GM12878 (cell line): ENCODE data around the gene CNTRL. TPM values are rescaled to one million over a fixed set of nuclear protein-coding genes. Genes with fewer than 3 reads are reported as not detected.

ENCODE experiments used
- ATAC-seq: fragments of 200-7000 bp; cut with Tn5 transposase; 3 replicates; pipeline ENCODE4 v1.9.1; 2020; ENCODE audit warnings: mild to moderate bottlenecking, moderate library complexity
- BruUV-seq: library from RNA; stranded (reverse); fragments of 400-500 nt; replicated peaks from 2 replicates; lab custom pipeline; 2021; lab: Mats Ljungman, UMichigan
- CTCF ChIA-PET: fragments of 300-600 bp; sonication (Branson Sonifier 250); formaldehyde crosslinking; extraction: SDS; loops from one replicate; lab custom pipeline; 2021; ENCODE audit warnings: inconsistent platforms; lab: Yijun Ruan, JAX
- POLR2A ChIA-PET: fragments of 350-600 bp; formaldehyde crosslinking; extraction: SDS; loops from one replicate; lab custom pipeline; 2021; ENCODE audit warnings: inconsistent platforms; lab: Charles Lee
- RAD21 ChIA-PET: fragments of 300-600 bp; sonication (Branson Sonifier 250); formaldehyde crosslinking; loops from one replicate; lab custom pipeline; 2023; ENCODE audit warnings: antibody characterized with exemption; ENCODE audit not compliant: unreplicated experiment; lab: Charles Lee
- SMC1A ChIA-PET: fragments of 300-600 bp; sonication (Branson Sonifier 250); formaldehyde crosslinking; loops from one replicate; lab custom pipeline; 2023; ENCODE audit not compliant: unreplicated experiment, uncharacterized antibody; lab: Charles Lee
- DNase-seq: peaks from one replicate; pipeline ENCODE4 v3.0.0-alpha.2; 2011; ENCODE audit warnings: low read depth, low spot score
- FAIRE-seq: peaks from 3 replicates; lab custom pipeline; 2011; peaks lifted over from hg19 to GRCh38; lab: Jason Lieb, UNC
- H2AFZ ChIP-seq: 2 replicates; pipeline ENCODE4 v1.6.0; 2011; ENCODE audit warnings: low read depth, low read length, control low read depth; ENCODE audit not compliant: control insufficient read depth
- H3K27ac ChIP-seq: 2 replicates; pipeline ENCODE4 v1.5.1; 2011; ENCODE audit warnings: control low read depth; ENCODE audit not compliant: control insufficient read depth, insufficient read depth
- H3K27me3 ChIP-seq, 2 experiments: replicated peaks in 1 of 2; 2 replicates each; pipeline versions ENCODE4 v1.6.0 to v1.6.1; 2011; ENCODE audit warnings: low read length in 1 of 2; ENCODE audit not compliant: control insufficient read depth in 2 of 2, insufficient read depth in 2 of 2
- H3K36me3 ChIP-seq, 2 experiments: 2 replicates each; pipeline ENCODE4 v1.5.1; 2011; ENCODE audit warnings: low read length in 1 of 2; ENCODE audit not compliant: control insufficient read depth in 2 of 2, insufficient read depth in 2 of 2
- H3K4me1 ChIP-seq: 2 replicates; pipeline ENCODE4 v1.6.1; 2011; ENCODE audit warnings: mild to moderate bottlenecking, low read length, moderate library complexity, mixed read lengths; ENCODE audit not compliant: control insufficient read depth, insufficient read depth
- H3K4me2 ChIP-seq: 2 replicates; pipeline ENCODE4 v1.6.0; 2011; ENCODE audit warnings: control low read depth; ENCODE audit not compliant: control insufficient read depth, insufficient read depth
- H3K4me3 ChIP-seq: fragments of 200-600 bp; sonication (generic); 2 replicates; pipeline ENCODE4 v1.5.1; 2016
- H3K79me2 ChIP-seq: 2 replicates; pipeline ENCODE4 v1.6.0; 2011; ENCODE audit warnings: low read length; ENCODE audit not compliant: control insufficient read depth, insufficient read depth
- H3K9ac ChIP-seq: 2 replicates; pipeline ENCODE4 v1.8.0; 2011; ENCODE audit warnings: low read length, control low read depth, mixed read lengths; ENCODE audit not compliant: control insufficient read depth, insufficient read depth
- H3K9me3 ChIP-seq: replicated peaks from 3 replicates; pipeline ENCODE4 v1.5.1; 2011; ENCODE audit warnings: mild to moderate bottlenecking, low read length; ENCODE audit not compliant: control insufficient read depth, insufficient read depth
- H4K20me1 ChIP-seq: 2 replicates; pipeline ENCODE4 v1.6.0; 2011; ENCODE audit not compliant: control insufficient read depth, insufficient read depth
- CEBPB ChIP-seq, 2 experiments: fragments of 150-350 bp in 1 of 2; IDR thresholded peaks; 2 replicates each; pipeline ENCODE4 v1.6.1; 2012 to 2014; ENCODE audit warnings: low read depth in 2 of 2, low read length in 2 of 2, borderline replicate concordance in 1 of 2, inconsistent platforms in 1 of 2
- CEBPZ ChIP-seq: fragments of 150-350 bp; IDR thresholded peaks from 2 replicates; pipeline ENCODE4 v1.6.1; 2016; ENCODE audit warnings: low read depth, low read length
- CHD4 ChIP-seq: fragments of 200-600 bp; sonication (generic); IDR thresholded peaks from 2 replicates; pipeline ENCODE4 v1.6.1; 2016; ENCODE audit warnings: mild to moderate bottlenecking
- CREB1 ChIP-seq: IDR thresholded peaks from 2 replicates; pipeline ENCODE4 v1.6.1; 2012; ENCODE audit warnings: low read depth, mild to moderate bottlenecking, inconsistent platforms
- E4F1 ChIP-seq: fragments of 450-650 bp; IDR thresholded peaks from 2 replicates; pipeline ENCODE4 v1.6.1; 2018; ENCODE audit warnings: borderline replicate concordance, mild to moderate bottlenecking; ENCODE audit not compliant: partially characterized antibody
- HDAC2 ChIP-seq: fragments of 200-600 bp; sonication (generic); IDR thresholded peaks from 2 replicates; pipeline ENCODE4 v1.6.1; 2017
- IRF5 ChIP-seq: fragments of 450-650 bp; IDR thresholded peaks from 2 replicates; pipeline ENCODE4 v1.6.1; 2017; ENCODE audit warnings: borderline replicate concordance
- LARP7 ChIP-seq: fragments of 450-650 bp; IDR thresholded peaks from 2 replicates; pipeline ENCODE4 v1.6.1; 2017; ENCODE audit warnings: mild to moderate bottlenecking
- NFXL1 ChIP-seq: fragments of 450-650 bp; IDR thresholded peaks from 2 replicates; pipeline ENCODE4 v1.6.1; 2017; ENCODE audit warnings: antibody characterized with exemption, mild to moderate bottlenecking, borderline replicate concordance
- RB1 ChIP-seq: fragments of 450-650 bp; formaldehyde crosslinking; IDR thresholded peaks from 2 replicates; pipeline ENCODE4 v1.6.1; 2017; ENCODE audit warnings: mild to moderate bottlenecking, borderline replicate concordance
- RCOR1 ChIP-seq: conservative IDR thresholded peaks from 2 replicates; pipeline ENCODE4 v1.6.1; 2012; ENCODE audit warnings: low read depth, low read length, improper control_type of control experiment
- SMARCA5 ChIP-seq: fragments of 450-650 bp; IDR thresholded peaks from 2 replicates; pipeline ENCODE4 v1.6.1; 2017; ENCODE audit warnings: mild to moderate bottlenecking
- SP1 ChIP-seq: IDR thresholded peaks from one replicate; pipeline ENCODE4 v1.6.1; 2011; ENCODE audit warnings: low read depth, low read length
- STAT3 ChIP-seq: IDR thresholded peaks from 2 replicates; pipeline ENCODE4 v1.6.1; 2011; ENCODE audit warnings: low read depth, low read length, improper control_type of control experiment
- TBL1XR1 ChIP-seq: IDR thresholded peaks from 2 replicates; pipeline ENCODE4 v1.6.1; 2012; ENCODE audit warnings: low read depth, low read length, improper control_type of control experiment
- TCF12 ChIP-seq: IDR thresholded peaks from 2 replicates; pipeline ENCODE4 v1.6.1; 2011; ENCODE audit warnings: low read depth, mild to moderate bottlenecking, low read length
- YBX1 ChIP-seq: fragments of 450-650 bp; IDR thresholded peaks from 2 replicates; pipeline ENCODE4 v1.6.1; 2016; ENCODE audit warnings: antibody characterized with exemption
- WGBS: methylation state at CpG from one replicate; pipeline ENCODE4 v1.1.6; 2016; ENCODE audit warnings: low lambda C conversion rate; ENCODE audit not compliant: insufficient replicate concordance, insufficient coverage; ENCODE audit errors: missing lambda C conversion rate; 5-methylcytosine and 5-hydroxymethylcytosine counted together
- in situ Hi-C: fragments of 300-500 bp; cut with MboI; formaldehyde crosslinking; loops from 9 replicates; pipeline ENCODE4 v1.14.3; 2018; ENCODE audit warnings: mixed read lengths
- intact Hi-C: fragments of 100-400 bp; cut with micrococcal nuclease; formaldehyde crosslinking; loops from one replicate; pipeline ENCODE4 v1.14.2; 2022; ENCODE audit not compliant: unreplicated experiment
- polyA plus RNA-seq, 11 experiments: library from polyadenylated mRNA; depleted of rRNA in 4 of 11; unstranded in 6 of 11; stranded (reverse) in 5 of 11; fragments of >200 nt; fragmentation: Nextera tagmentation in 4 of 11; fragmentation: Illumina TruSeq in 1 of 11; extraction: Ambion mirVana in 4 of 11; extraction: Trizol in 1 of 11; gene quantifications; 1 replicate in 1 of 11; 2 replicates in 10 of 11; pipeline versions ENCODE4 v1.2.1 to v1.2.3, GENCODE V29; 2011 to 2016; ENCODE audit warnings: inconsistent platforms in 2 of 11, missing spikeins in 2 of 11, low read depth in 1 of 11
- total RNA-seq, 4 experiments: library from RNA; depleted of rRNA in 3 of 4; stranded (reverse); fragments of >200 nt in 3 of 4; fragmentation: Illumina TruSeq in 1 of 4; extraction: Trizol in 1 of 4; gene quantifications; 2 replicates each; pipeline versions ENCODE4 v1.2.1 to v1.2.3, GENCODE V29; 2013 to 2021
- TF ChIP-seq, protein P1 (sequence below): fragments of 450-650 bp; conservative IDR thresholded peaks from 2 replicates; pipeline ENCODE4 v1.6.1; 2017; ENCODE audit warnings: mild to moderate bottlenecking, moderate library complexity

CNTRL gene
- total and polyA plus RNA-seq, 10 of the 15 experiments (the other 5 are each of a cell fraction or from before 2014, with no cell fraction given), result 20.0 to 65.4 (median 38.8) TPM

GRCh38 chr9:121143771-121144170 lies 69.0 kb downstream of the CNTRL start:
- no peak overlapping the region for H3K9ac ChIP-seq
- FAIRE-seq (no peak), ATAC-seq (no peak), DNase-seq (no peak)
- ChIA-PET SMC1A (interaction anchor here (0.9 to 1.2 kb wide), 2 partner anchors 10 to 12 kb away, joined by 3 read pairs; no protein-coding TSS in a partner anchor), RAD21 (no interaction called here), POLR2A (no interaction called here), CTCF (interaction anchor here (1.1 kb wide), 1 partner anchor 12 kb away, joined by 3 read pairs; no protein-coding TSS in a partner anchor)
- in situ Hi-C loops (no loop called here), intact Hi-C loops (no loop called here)
- BruUV-seq, result no TSS peak
- no peak overlapping the region for H3K4me3 ChIP-seq
- H3K27me3 ChIP-seq, result no peaks in the 10 kb centered on the region
- H3K27ac ChIP-seq, result no peak overlapping the region
- peaks cover 33 to 34% of the 10 kb centered on the region in 2 experiments for H3K36me3 ChIP-seq
- no peak overlapping the region for H2AFZ ChIP-seq
- no peaks in the 10 kb centered on the region for H3K4me1 ChIP-seq
- 76% methylated on average over 2 of the region's 2 CpGs for WGBS
- H3K79me2 ChIP-seq, result no peaks in the 10 kb centered on the region
- no peak overlapping the region for H3K4me2 ChIP-seq
- no peaks in the 10 kb centered on the region for H4K20me1 ChIP-seq
- H3K9me3 ChIP-seq, result no peaks in the 10 kb centered on the region
- TF ChIP-seq CEBPZ, result no peak
- TF ChIP-seq SMARCA5, result no peak
- no peak for TF ChIP-seq CREB1
- no peak for TF ChIP-seq RCOR1
- no peak for TF ChIP-seq TCF12
- no peak for TF ChIP-seq CEBPB (IDR thresholded peaks at IDR 0.05; ENCODE audit: borderline replicate concordance in 1 of 2, low read depth in 2 of 2, low read length in 2 of 2)
- TF ChIP-seq CHD4, result no peak
- no peak for TF ChIP-seq E4F1
- TF ChIP-seq HDAC2, result no peak
- no peak for TF ChIP-seq LARP7
- no peak for TF ChIP-seq YBX1
- no peak for TF ChIP-seq STAT3
- no peak for TF ChIP-seq TBL1XR1
- no peak for TF ChIP-seq NFXL1
- TF ChIP-seq RB1, result no peak
- no peak for TF ChIP-seq SP1
- TF ChIP-seq IRF5, result no peak
- TF ChIP-seq, protein P1, sequence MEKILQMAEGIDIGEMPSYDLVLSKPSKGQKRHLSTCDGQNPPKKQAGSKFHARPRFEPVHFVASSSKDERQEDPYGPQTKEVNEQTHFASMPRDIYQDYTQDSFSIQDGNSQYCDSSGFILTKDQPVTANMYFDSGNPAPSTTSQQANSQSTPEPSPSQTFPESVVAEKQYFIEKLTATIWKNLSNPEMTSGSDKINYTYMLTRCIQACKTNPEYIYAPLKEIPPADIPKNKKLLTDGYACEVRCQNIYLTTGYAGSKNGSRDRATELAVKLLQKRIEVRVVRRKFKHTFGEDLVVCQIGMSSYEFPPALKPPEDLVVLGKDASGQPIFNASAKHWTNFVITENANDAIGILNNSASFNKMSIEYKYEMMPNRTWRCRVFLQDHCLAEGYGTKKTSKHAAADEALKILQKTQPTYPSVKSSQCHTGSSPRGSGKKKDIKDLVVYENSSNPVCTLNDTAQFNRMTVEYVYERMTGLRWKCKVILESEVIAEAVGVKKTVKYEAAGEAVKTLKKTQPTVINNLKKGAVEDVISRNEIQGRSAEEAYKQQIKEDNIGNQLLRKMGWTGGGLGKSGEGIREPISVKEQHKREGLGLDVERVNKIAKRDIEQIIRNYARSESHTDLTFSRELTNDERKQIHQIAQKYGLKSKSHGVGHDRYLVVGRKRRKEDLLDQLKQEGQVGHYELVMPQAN, result no peak
